Effector memory CD4-positive, alpha-beta T cell (primary cell): ENCODE measurements around the gene EPHA7.
A peak's percentile ranks its signal among the peaks of the same experiment; 100 is the strongest.

Experiments used
- DNase-seq, 3 donors: peaks; one replicate each; pipeline ENCODE4 v3.0.0-alpha.2; 2020
- H3K27ac ChIP-seq: 2 replicates; pipeline ENCODE4 v1.7.0; 2013; ENCODE audit warnings: mild to moderate bottlenecking, low read length, moderate library complexity; ENCODE audit not compliant: insufficient read depth, poor library complexity, severe bottlenecking
- H3K27me3 ChIP-seq: replicated peaks from 2 replicates; pipeline ENCODE4 v1.7.0; 2013; ENCODE audit warnings: mild to moderate bottlenecking, low read length; ENCODE audit not compliant: insufficient read depth, control insufficient read depth, poor library complexity, severe bottlenecking
- H3K36me3 ChIP-seq: 2 replicates; pipeline ENCODE4 v1.7.0; 2013; ENCODE audit warnings: mild to moderate bottlenecking, low read length, moderate library complexity; ENCODE audit not compliant: control insufficient read depth, insufficient read depth
- H3K4me1 ChIP-seq: 2 replicates; pipeline ENCODE4 v1.7.0; 2013; ENCODE audit warnings: low read length, mild to moderate bottlenecking; ENCODE audit not compliant: control insufficient read depth, insufficient read depth, poor library complexity, severe bottlenecking
- H3K4me3 ChIP-seq: 2 replicates; pipeline ENCODE4 v1.7.0; 2013; ENCODE audit warnings: low read length, low read depth, mild to moderate bottlenecking; ENCODE audit not compliant: insufficient read depth, poor library complexity, severe bottlenecking
- H3K9me3 ChIP-seq: 2 replicates; pipeline ENCODE4 v1.7.0; 2013; ENCODE audit warnings: mild to moderate bottlenecking, low read length, moderate library complexity; ENCODE audit not compliant: control insufficient read depth

Gene EPHA7

GRCh38 chr6:93418408-93419303 lies 703 bp downstream of the EPHA7 start:
- Histone ChIP-seq H3K27ac (no peak overlapping the region), H3K9me3 (no peaks in the 10 kb centered on the region), H3K27me3 (peaks cover 6% of the 10 kb centered on the region), H3K4me3 (peak overlapping the region; percentile 26), H3K36me3 (no peaks in the 10 kb centered on the region), H3K4me1 (peaks cover 8% of the 10 kb centered on the region)
- DNase-seq, result no peak

DNA sequence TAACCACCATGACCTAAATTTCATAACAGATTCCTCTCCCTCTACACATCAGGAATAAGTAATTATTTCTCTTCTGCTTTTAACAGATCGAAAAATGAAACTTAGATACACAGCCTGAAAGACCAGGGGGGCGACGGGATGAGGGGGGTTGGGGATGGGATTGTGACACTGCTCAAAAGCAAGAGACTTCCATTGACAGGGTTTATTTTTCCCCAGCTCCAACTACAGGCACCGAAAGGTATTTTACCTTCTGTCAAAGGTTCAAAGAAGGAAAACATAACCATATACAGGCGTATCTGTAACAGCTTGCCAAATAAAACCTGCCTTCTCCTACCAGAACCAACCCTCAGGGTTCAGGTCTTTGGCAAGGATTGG lies 1.3 kb downstream of the EPHA7 start:
- Histone ChIP-seq H3K27ac (no peak overlapping the region), H3K36me3 (no peaks in the 10 kb centered on the region), H3K4me1 (peaks cover 8% of the 10 kb centered on the region), H3K27me3 (peaks cover 6% of the 10 kb centered on the region), H3K9me3 (no peaks in the 10 kb centered on the region), H3K4me3 (peak overlapping the region; percentile 26)
- DNase-seq, result no peak

DNA sequence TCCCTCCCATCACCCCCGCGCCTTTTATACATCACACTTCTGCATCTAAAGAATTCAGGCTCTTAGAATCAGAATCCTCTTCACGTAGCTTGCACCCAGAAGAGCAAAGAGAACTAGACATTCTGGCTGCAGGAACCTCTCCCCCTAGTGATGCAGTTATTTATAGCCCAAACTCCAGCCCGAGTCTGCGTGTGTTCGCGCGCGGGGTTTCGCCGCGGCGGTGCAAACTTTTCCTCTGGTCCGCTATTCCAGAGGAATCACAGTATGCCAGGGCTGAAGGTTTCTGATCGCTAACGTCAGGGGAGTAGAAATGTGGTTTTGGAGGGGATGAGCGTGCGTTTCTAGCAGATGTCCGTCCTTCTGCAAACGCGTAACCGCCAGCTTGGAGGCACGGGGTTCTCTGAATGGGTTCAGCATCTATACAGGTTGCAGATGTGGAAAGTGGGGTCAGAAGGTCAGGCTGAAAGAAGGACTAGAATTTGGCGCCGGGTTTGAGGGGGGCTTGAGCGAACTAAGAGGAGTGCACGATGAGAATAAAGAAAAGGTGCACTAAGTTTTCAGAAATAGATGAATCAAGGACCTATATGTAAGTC lies 1.8 kb downstream of the EPHA7 start:
- Histone ChIP-seq H3K27me3 (peaks cover 6% of the 10 kb centered on the region), H3K27ac (no peak overlapping the region)

DNA sequence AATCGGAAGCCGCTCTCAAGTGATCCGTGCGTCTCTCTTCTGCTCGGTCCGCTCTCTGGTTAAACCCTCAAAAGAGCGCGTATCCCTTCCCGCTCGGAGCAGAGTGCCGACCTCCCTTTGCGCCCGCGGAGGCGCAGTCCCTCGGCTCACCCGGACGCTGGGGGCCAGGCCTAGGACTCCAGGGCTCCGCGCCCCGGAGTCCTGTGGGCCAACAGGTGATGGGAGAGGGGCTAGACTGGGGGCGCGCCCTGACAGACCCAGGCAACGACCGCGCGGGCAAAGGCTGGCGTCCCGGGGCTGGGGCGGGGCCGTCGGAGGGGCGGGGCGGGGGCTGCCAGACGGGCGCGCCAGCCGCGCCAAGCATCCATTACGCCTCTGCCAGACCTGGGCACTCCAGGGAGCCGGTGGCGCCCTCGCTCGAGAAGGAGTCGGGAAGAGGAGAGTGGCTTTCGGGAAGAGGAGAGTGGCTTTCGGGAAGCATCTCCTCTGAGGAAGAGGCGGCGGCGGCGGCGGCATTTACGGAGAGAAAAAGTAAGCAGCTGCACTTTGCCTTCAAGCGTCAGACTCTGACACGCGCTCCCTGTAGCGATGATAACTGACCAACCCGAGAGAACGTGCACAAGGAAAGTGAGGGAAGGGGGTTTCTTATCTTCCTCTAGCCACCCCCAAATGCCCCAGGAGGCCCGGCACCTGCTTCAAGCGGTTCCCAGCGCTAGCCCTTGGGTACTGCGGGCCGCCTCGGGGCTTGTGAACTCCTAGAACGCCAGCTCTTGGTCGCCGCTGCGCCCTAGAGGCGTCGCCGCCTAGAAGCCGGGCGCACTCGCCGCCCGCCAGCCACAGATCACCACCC lies 2.6 kb downstream of the EPHA7 start:
- Histone ChIP-seq H3K27me3 (peaks cover 6% of the 10 kb centered on the region), H3K27ac (no peak overlapping the region), H3K9me3 (no peaks in the 10 kb centered on the region), H3K36me3 (no peaks in the 10 kb centered on the region), H3K4me3 (no peak overlapping the region), H3K4me1 (peaks cover 8% of the 10 kb centered on the region)
- DNase-seq, result no peak

More for the DNA sequence above, 1.8 kb downstream of the EPHA7 start:
- no peak overlapping the region for H3K4me3 ChIP-seq
- no peaks in the 10 kb centered on the region for H3K9me3 ChIP-seq
- H3K36me3 ChIP-seq, result no peaks in the 10 kb centered on the region
- H3K4me1 ChIP-seq, result peaks cover 8% of the 10 kb centered on the region
- no peak for DNase-seq

GRCh38 chr6:93413190-93413589 lies 6.2 kb downstream of the EPHA7 start:
- Histone ChIP-seq H3K9me3 (no peaks in the 10 kb centered on the region), H3K27me3 (peaks cover 6% of the 10 kb centered on the region), H3K4me3 (no peak overlapping the region), H3K36me3 (no peaks in the 10 kb centered on the region), H3K27ac (no peak overlapping the region), H3K4me1 (no peaks in the 10 kb centered on the region)
- DNase-seq, result no peak

GRCh38 chr6:93412452-93412851 lies 6.9 kb downstream of the EPHA7 start:
- H3K27me3 ChIP-seq, result peaks cover 2% of the 10 kb centered on the region
- no peaks in the 10 kb centered on the region for H3K9me3 ChIP-seq
- H3K36me3 ChIP-seq, result no peaks in the 10 kb centered on the region
- DNase-seq, result no peak
- H3K4me3 ChIP-seq, result no peak overlapping the region
- H3K4me1 ChIP-seq, result no peaks in the 10 kb centered on the region
- H3K27ac ChIP-seq, result no peak overlapping the region

DNA sequence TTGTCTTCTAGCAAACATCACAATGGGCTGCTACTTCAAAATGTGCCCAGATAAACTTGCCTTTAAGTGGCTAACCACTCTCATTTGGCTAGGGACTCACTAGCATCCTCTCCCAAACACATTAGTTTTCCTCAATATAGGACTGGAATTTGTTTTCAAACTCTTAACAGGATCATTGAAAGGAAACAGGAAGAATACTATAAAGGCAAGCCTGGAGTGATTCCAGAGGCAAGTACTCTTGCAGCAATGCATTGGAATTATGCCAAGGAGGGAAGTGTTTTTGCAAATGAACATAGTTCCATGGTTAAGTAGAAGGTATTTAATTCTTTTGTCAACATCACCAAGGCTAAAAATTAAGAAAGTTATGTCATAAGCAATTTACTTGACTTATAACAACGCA lies 12.2 kb downstream of the EPHA7 start:
- Histone ChIP-seq H3K4me3 (no peak overlapping the region), H3K27me3 (no peaks in the 10 kb centered on the region), H3K27ac (no peak overlapping the region), H3K36me3 (no peaks in the 10 kb centered on the region), H3K4me1 (no peaks in the 10 kb centered on the region), H3K9me3 (no peaks in the 10 kb centered on the region)
- no peak for DNase-seq

DNA sequence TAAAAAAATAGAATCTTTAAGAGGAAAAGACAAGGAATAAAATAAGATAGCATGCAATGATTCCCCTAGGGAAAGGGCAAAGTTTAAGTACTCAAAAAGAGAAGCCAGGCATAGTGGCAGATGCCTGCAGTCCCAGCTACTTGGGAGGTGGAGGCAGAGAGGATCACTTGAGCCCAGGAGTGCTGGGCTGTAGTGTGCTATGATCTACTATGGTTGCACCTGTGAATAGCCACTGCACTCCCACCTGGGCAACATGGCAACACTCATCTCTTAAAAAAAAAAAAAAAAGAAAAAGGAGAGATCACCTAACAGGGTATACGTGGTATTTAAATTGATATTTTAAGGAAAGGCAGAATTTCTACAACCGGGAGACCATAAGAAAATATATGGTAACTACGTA lies 16.0 kb downstream of the EPHA7 start:
- Histone ChIP-seq H3K4me3 (no peak overlapping the region), H3K27me3 (no peaks in the 10 kb centered on the region), H3K27ac (no peak overlapping the region), H3K9me3 (no peaks in the 10 kb centered on the region), H3K4me1 (no peaks in the 10 kb centered on the region), H3K36me3 (no peaks in the 10 kb centered on the region)
- no peak for DNase-seq

DNA sequence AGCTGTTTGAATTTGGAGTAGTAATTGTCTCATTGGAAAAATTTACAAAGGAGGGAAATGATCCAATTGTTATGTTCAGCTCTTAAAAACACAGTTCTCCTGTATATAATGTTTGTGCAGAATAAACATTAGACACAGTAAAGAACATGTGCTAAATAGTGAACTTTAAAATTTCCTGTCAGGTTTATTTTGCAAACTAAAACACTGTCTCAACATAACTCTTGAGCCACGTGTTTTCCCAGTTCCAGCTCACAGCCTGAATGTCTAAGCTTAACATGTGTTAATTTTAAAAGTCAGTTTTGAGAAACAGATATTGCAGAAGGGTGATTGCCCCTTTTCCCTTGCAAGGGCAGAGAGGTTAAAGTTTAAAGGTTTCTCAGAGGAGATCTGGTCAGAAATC lies 20.6 kb downstream of the EPHA7 start:
- Histone ChIP-seq H3K36me3 (no peaks in the 10 kb centered on the region), H3K9me3 (no peaks in the 10 kb centered on the region), H3K27ac (no peak overlapping the region), H3K4me3 (no peak overlapping the region), H3K27me3 (no peaks in the 10 kb centered on the region), H3K4me1 (no peaks in the 10 kb centered on the region)
- DNase-seq, result no peak

GRCh38 chr6:93394471-93394870 lies 24.9 kb downstream of the EPHA7 start:
- H3K27ac ChIP-seq, result no peak overlapping the region
- no peaks in the 10 kb centered on the region for H3K27me3 ChIP-seq
- DNase-seq, result no peak
- no peaks in the 10 kb centered on the region for H3K4me1 ChIP-seq
- no peaks in the 10 kb centered on the region for H3K36me3 ChIP-seq
- H3K9me3 ChIP-seq, result no peaks in the 10 kb centered on the region
- no peak overlapping the region for H3K4me3 ChIP-seq
